ENCODE measurements around the gene ING1. TPM values are rescaled to one million over a fixed set of nuclear protein-coding genes. Genes with fewer than 3 reads are reported as not detected.

ING1 gene
- total RNA-seq, 2 donors from 2014 or later, result 11.6 to 26.3 TPM

DNA sequence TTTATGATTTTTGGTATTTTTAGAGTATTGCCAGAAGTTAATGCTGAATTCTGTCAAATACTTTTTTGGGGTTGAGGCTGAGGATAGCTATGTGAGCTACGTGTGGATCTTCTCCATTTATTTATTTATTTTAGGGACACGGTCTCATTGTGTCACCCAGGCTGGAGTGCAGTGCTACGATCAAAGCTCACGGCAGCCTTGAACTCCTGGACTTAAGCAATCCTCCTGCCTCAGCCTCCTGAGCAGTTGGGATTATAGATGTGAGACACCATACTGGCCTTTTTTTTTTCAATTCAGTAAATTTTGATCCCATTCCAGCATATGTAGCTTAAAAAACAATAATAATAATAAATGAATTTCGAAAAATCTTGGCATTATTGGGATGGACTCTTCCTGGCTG, 21.1 kb downstream of the ING1 start:
- H3K9me3 ChIP-seq, result no peaks in the 10 kb centered on the region
- TF ChIP-seq, protein P1, sequence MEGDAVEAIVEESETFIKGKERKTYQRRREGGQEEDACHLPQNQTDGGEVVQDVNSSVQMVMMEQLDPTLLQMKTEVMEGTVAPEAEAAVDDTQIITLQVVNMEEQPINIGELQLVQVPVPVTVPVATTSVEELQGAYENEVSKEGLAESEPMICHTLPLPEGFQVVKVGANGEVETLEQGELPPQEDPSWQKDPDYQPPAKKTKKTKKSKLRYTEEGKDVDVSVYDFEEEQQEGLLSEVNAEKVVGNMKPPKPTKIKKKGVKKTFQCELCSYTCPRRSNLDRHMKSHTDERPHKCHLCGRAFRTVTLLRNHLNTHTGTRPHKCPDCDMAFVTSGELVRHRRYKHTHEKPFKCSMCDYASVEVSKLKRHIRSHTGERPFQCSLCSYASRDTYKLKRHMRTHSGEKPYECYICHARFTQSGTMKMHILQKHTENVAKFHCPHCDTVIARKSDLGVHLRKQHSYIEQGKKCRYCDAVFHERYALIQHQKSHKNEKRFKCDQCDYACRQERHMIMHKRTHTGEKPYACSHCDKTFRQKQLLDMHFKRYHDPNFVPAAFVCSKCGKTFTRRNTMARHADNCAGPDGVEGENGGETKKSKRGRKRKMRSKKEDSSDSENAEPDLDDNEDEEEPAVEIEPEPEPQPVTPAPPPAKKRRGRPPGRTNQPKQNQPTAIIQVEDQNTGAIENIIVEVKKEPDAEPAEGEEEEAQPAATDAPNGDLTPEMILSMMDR (IDR thresholded peaks at IDR 0.05), result no peak
- no peaks in the 10 kb centered on the region for H3K4me1 ChIP-seq (ENCODE audit: control insufficient read depth in 1 of 2, low read depth in 2 of 2)
- ATAC-seq (ENCODE audit: insufficient number of reproducible peaks, low FRiP score, low read depth), result no peak
- no peak overlapping the region for H3K27ac ChIP-seq
- no peak for DNase-seq (ENCODE audit: low spot score)
- no peaks in the 10 kb centered on the region for H3K27me3 ChIP-seq (replicated peaks; ENCODE audit: insufficient read depth)
- H3K4me3 ChIP-seq, result no peak overlapping the region
- H3K36me3 ChIP-seq, result no peaks in the 10 kb centered on the region

DNA sequence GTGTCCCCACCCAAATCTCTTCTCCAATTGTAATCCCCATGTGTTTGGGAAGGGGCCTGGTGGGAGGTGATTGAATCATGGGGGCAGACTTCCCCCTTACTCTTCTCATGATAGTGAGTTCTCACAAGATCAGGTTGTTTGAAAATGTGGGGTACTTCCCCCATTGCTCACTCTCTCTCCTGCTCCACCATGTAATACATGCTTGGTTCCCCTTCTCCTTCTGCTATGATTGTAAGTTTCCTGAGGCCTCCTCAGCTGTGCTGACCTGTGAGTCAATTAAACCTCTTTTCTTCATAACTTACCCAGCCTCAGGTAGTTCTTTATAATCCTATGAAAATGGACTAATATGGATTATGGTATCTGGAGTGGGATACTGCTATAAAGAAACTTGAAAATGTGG, 24.1 kb downstream of the ING1 start:
- Histone ChIP-seq H3K9me3 (no peaks in the 10 kb centered on the region), H3K4me3 (no peak overlapping the region), H3K36me3 (no peaks in the 10 kb centered on the region), H3K27me3 (replicated peaks; ENCODE audit: insufficient read depth) (no peaks in the 10 kb centered on the region), H3K4me1 (ENCODE audit: control insufficient read depth in 1 of 2, low read depth in 2 of 2) (no peaks in the 10 kb centered on the region), H3K27ac (no peak overlapping the region)
- no peak for DNase-seq (ENCODE audit: low spot score)
- TF ChIP-seq, protein P1 (IDR thresholded peaks at IDR 0.05), result no peak
- no peak for ATAC-seq (ENCODE audit: insufficient number of reproducible peaks, low FRiP score, low read depth)

DNA sequence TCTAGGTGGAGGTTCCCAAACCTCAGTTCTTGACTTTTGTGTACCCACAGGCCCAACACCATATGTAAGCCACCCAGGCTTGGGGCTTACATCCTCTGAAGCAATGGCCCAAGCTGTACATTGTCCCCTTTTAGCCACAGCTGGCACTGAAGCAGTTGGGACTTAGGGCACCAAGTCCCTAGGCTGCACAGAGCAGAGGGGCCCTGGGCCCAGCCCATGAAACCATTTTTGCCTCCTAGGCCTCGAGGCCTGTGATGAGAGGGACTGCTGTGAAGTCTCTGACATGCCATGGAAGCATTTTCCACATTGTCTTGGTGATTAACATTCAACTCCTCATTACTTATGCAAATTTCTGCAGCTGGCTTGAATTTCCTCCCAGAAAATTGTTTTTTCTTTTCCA, 30.2 kb downstream of the ING1 start:
- H3K9me3 ChIP-seq, result no peaks in the 10 kb centered on the region
- no peak overlapping the region for H3K4me3 ChIP-seq
- H3K4me1 ChIP-seq (ENCODE audit: control insufficient read depth in 1 of 2, low read depth in 2 of 2), result no peaks in the 10 kb centered on the region
- DNase-seq (ENCODE audit: low spot score) (no peak), ATAC-seq (ENCODE audit: insufficient number of reproducible peaks, low FRiP score, low read depth) (no peak)
- H3K27me3 ChIP-seq (replicated peaks; ENCODE audit: insufficient read depth), result no peaks in the 10 kb centered on the region
- H3K27ac ChIP-seq, result no peak overlapping the region
- H3K36me3 ChIP-seq, result no peaks in the 10 kb centered on the region
- TF ChIP-seq, protein P1 (IDR thresholded peaks at IDR 0.05), result no peak

DNA sequence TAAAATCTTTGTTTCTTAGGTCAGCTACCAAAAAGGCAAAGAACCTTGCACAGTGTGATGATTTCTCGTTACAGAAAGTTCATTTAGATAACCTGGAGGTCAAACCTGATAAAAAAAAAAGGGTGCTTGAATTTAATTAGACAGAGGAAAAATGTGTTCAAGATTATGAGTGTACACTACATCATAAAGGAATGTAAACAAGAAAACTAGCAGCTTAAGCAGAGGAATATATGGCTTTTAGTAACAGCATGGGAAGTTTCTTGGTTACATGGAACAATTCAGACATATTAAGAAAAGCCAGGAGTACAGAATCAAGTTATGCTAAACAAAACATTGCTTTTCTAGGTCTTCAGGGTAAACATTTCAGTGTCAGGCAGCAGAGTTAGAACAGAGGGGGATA, 32.9 kb downstream of the ING1 start:
- H3K36me3 ChIP-seq, result no peaks in the 10 kb centered on the region
- TF ChIP-seq, protein P1 (IDR thresholded peaks at IDR 0.05), result no peak
- H3K9me3 ChIP-seq, result no peaks in the 10 kb centered on the region
- ATAC-seq (ENCODE audit: insufficient number of reproducible peaks, low FRiP score, low read depth), result no peak
- DNase-seq (ENCODE audit: low spot score), result no peak
- H3K27ac ChIP-seq, result no peak overlapping the region
- H3K4me1 ChIP-seq (ENCODE audit: control insufficient read depth in 1 of 2, low read depth in 2 of 2), result no peaks in the 10 kb centered on the region
- H3K4me3 ChIP-seq, result no peak overlapping the region
- no peaks in the 10 kb centered on the region for H3K27me3 ChIP-seq (replicated peaks; ENCODE audit: insufficient read depth)

DNA sequence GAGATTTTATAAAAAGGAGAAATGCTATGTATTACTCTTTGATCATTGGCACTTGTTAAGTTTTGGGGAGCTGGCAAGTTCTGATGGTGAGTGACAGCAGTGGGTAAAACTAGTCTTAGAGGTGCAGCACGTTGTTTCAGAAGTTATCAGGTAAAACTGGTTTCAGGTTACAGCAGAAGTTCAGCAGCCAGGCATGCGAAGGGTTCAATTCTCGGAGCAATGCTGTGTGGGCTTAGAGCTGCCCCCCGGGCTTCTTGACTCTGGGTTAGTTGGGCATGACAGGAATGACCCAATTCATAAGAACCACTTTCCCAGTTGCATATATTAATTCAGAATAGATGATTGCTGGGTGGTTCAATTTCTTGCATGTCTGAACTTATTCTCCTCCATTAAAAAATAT, 34.8 kb downstream of the ING1 start:
- H3K4me1 ChIP-seq (ENCODE audit: control insufficient read depth in 1 of 2, low read depth in 2 of 2), result no peaks in the 10 kb centered on the region
- no peak overlapping the region for H3K4me3 ChIP-seq
- DNase-seq (ENCODE audit: low spot score) (no peak), ATAC-seq (ENCODE audit: insufficient number of reproducible peaks, low FRiP score, low read depth) (no peak)
- H3K27ac ChIP-seq, result no peak overlapping the region
- H3K36me3 ChIP-seq, result no peaks in the 10 kb centered on the region
- TF ChIP-seq, protein P1 (IDR thresholded peaks at IDR 0.05), result no peak
- no peaks in the 10 kb centered on the region for H3K27me3 ChIP-seq (replicated peaks; ENCODE audit: insufficient read depth)
- H3K9me3 ChIP-seq, result no peaks in the 10 kb centered on the region

Data from thoracic aorta (tissue), 2 donors.